Ovary (tissue), 9 donors: ENCODE data around the gene OR2V2. TPM values are rescaled to one million over a fixed set of nuclear protein-coding genes. Genes with fewer than 3 reads are reported as not detected.

Experiments
- DNase-seq, 5 donors: peaks; one replicate each; pipeline ENCODE4 v3.0.0-alpha.2; 2019 to 2020
- H3K27ac ChIP-seq, 2 donors: fragments of 200-600 bp; one replicate each; pipeline versions ENCODE4 v1.5.1 to v1.8.0; 2019 to 2022
- H3K27me3 ChIP-seq: fragments of 200-600 bp; one replicate; pipeline ENCODE4 v1.8.0; 2022
- H3K36me3 ChIP-seq: fragments of 200-600 bp; sonication (generic); one replicate; pipeline ENCODE4 v1.5.1; 2019
- H3K4me1 ChIP-seq: one replicate; pipeline ENCODE4 v1.8.1; 2013; ENCODE audit warnings: mild to moderate bottlenecking, moderate library complexity; ENCODE audit not compliant: insufficient read depth
- H3K4me3 ChIP-seq: fragments of 200-600 bp; sonication (generic); one replicate; pipeline ENCODE4 v1.5.1; 2017
- H3K9me3 ChIP-seq, 2 donors: fragments of 200-600 bp in 1 of 2; sonication (generic) in 1 of 2; one replicate each; pipeline versions ENCODE4 v1.5.1 to v1.8.1; 2013 to 2019; ENCODE audit warnings: mild to moderate bottlenecking in 1 of 2, moderate library complexity in 1 of 2
- CTCF ChIP-seq, 3 donors: fragments of 450-650 bp in 2 of 3; fragments of 200-600 bp in 1 of 3; IDR thresholded peaks; one replicate each; pipeline versions ENCODE4 v1.5.1 to v1.8.0; 2016 to 2022; ENCODE audit warnings: antibody characterized with exemption in 3 of 3, mild to moderate bottlenecking in 1 of 3
- EP300 ChIP-seq: sonication (generic); formaldehyde crosslinking; IDR thresholded peaks from one replicate; pipeline ENCODE4 v1.6.1; 2017; ENCODE audit warnings: antibody characterized with exemption
- POLR2A ChIP-seq: fragments of 450-650 bp; IDR thresholded peaks from one replicate; pipeline ENCODE4 v1.6.1; 2017; ENCODE audit warnings: antibody characterized with exemption, mild to moderate bottlenecking, moderate library complexity
- WGBS, 3 donors: extraction: QIAGEN DNeasy Blood & Tissue Kit in 1 of 3; methylation state at CpG; one replicate each; pipeline versions ENCODE4 v1.1.5 to v1.1.7; 2013 to 2017; 5-methylcytosine and 5-hydroxymethylcytosine counted together
- intact Hi-C, 4 donors: fragments of 100-400 bp; cut with DNase I; formaldehyde crosslinking; loops; one replicate each; pipeline versions ENCODE4 v1.11.0 to v1.15.1; 2022 to 2023
- polyA plus RNA-seq, 2 donors: library from polyadenylated mRNA; stranded (reverse); fragments of 200-250 nt in 1 of 2; fragments of 350-450 nt in 1 of 2; fragmentation: Illumina TruSeq in 1 of 2; extraction: RNeasy Lipid Tissue Mini Kit (QIAGEN cat#74804) in 1 of 2; gene quantifications; one replicate each; pipeline ENCODE4 v1.2.3, GENCODE V29; 2013 to 2014
- total RNA-seq, 7 donors: library from RNA; depleted of rRNA in 2 of 7; stranded (reverse); fragments of >200 nt in 2 of 7; fragmentation: NEBNext Ultra II Directional in 3 of 7; extraction: Animal tissue kit (Norgen Biotek cat#: 25700) in 3 of 7; gene quantifications; one replicate each; pipeline versions ENCODE4 v1.1.0 to v1.2.4, GENCODE V29; 2016 to 2023
- donor health status: DM: no; HTN: no; CAD: no; lungs with moderate emphysema.
- donor health status: DM: no; HTN: no; CAD: no.
- donor health status: Bipolar disorder and iron deficiency.
- donor health status: DM: yes; HTN: yes; CAD: no.
- donor health status: DM: no; HTN: no; CAD: no.
- donor health status: DM: yes; HTN: yes; CAD: no.

OR2V2 gene
- total and polyA plus RNA-seq, 9 donors = 0.80 TPM; not detected in 8

- intact Hi-C loops = no loop called here
- WGBS, 3 donors = 83 to 84% (median 84%) methylated on average over 8 of the region's 8 CpGs
- no peak for DNase-seq
- Histone ChIP-seq H3K36me3 (no peaks in the 10 kb centered on the region), H3K4me3 (no peak overlapping the region), H3K27ac (no peak overlapping the region), H3K27me3 (no peaks in the 10 kb centered on the region), H3K4me1 (no peaks in the 10 kb centered on the region), H3K9me3 (peaks cover 0 to 3% of the 10 kb centered on the region in 2 donors)
- TF ChIP-seq POLR2A (no peak), CTCF (IDR thresholded peaks at IDR 0.05) (no peak), EP300 (no peak)
Measured at GRCh38 chr5:181119105-181119504, 28.3 kb upstream of the OR2V2 start.

GRCh38 chr5:181120306-181120705 is 27.1 kb upstream of the OR2V2 start:
- H3K36me3 ChIP-seq = no peaks in the 10 kb centered on the region
- no peaks in the 10 kb centered on the region for H3K4me1 ChIP-seq
- no peak for TF ChIP-seq EP300
- no peak for TF ChIP-seq CTCF (IDR thresholded peaks at IDR 0.05)
- TF ChIP-seq POLR2A = no peak
- H3K9me3 ChIP-seq = no peaks in the 10 kb centered on the region
- no peak overlapping the region for H3K4me3 ChIP-seq
- intact Hi-C loops = no loop called here
- no peak for DNase-seq
- no peaks in the 10 kb centered on the region for H3K27me3 ChIP-seq
- H3K27ac ChIP-seq = no peak overlapping the region
- WGBS, 3 donors = 80 to 86% (median 83%) methylated on average over 4 of the region's 4 CpGs

- 74 to 77% (median 74%) methylated on average over 5 of the region's 5 CpGs for WGBS, 3 donors
- H3K9me3 ChIP-seq = no peaks in the 10 kb centered on the region
- no peak for DNase-seq
- no peaks in the 10 kb centered on the region for H3K4me1 ChIP-seq
- intact Hi-C loops = no loop called here
- H3K27ac ChIP-seq = no peak overlapping the region
- H3K36me3 ChIP-seq = no peaks in the 10 kb centered on the region
- no peak overlapping the region for H3K4me3 ChIP-seq
- H3K27me3 ChIP-seq = no peaks in the 10 kb centered on the region
- TF ChIP-seq CTCF (IDR thresholded peaks at IDR 0.05) (no peak), EP300 (no peak), POLR2A (no peak)
Measured at GRCh38 chr5:181120761-181121160, 26.6 kb upstream of the OR2V2 start.

GRCh38 chr5:181121675-181122561 is 25.5 kb upstream of the OR2V2 start:
- TF ChIP-seq CTCF (IDR thresholded peaks at IDR 0.05) (no peak), EP300 (no peak), POLR2A (no peak)
- Histone ChIP-seq H3K9me3 (no peaks in the 10 kb centered on the region), H3K27ac (no peak overlapping the region), H3K36me3 (no peaks in the 10 kb centered on the region), H3K4me3 (no peak overlapping the region), H3K27me3 (no peaks in the 10 kb centered on the region), H3K4me1 (no peaks in the 10 kb centered on the region)
- 47 to 54% (median 48%) methylated on average over 28 of the region's 28 CpGs for WGBS, 3 donors
- no peak for DNase-seq
- intact Hi-C loops = no loop called here
